HuH-7.5 (cell line): ENCODE data around the gene ABCC2.

Experiments used
- DNase-seq: peaks from one replicate; pipeline ENCODE4 v3.0.0; 2011; ENCODE audit warnings: low spot score

Gene ABCC2

DNA sequence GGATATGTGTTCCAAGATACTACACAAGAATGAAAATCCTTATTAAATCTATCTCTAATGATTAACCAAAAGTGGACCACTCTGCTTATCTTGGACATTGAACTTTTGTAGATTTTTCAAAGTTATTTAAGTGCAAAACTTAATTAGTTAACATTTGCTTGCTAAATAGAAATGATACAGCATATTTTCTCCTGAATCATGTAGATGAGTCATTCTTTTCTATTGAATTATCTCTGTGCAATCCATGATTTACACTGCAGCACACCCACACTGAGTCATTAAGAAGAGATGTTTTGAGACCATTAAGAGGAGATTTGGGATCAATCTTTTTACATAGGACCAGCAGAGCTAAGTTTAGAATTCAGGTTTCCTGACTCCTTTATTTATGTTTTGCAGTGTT, 6.6 kb upstream of the ABCC2 start:
- no peak for DNase-seq

DNA sequence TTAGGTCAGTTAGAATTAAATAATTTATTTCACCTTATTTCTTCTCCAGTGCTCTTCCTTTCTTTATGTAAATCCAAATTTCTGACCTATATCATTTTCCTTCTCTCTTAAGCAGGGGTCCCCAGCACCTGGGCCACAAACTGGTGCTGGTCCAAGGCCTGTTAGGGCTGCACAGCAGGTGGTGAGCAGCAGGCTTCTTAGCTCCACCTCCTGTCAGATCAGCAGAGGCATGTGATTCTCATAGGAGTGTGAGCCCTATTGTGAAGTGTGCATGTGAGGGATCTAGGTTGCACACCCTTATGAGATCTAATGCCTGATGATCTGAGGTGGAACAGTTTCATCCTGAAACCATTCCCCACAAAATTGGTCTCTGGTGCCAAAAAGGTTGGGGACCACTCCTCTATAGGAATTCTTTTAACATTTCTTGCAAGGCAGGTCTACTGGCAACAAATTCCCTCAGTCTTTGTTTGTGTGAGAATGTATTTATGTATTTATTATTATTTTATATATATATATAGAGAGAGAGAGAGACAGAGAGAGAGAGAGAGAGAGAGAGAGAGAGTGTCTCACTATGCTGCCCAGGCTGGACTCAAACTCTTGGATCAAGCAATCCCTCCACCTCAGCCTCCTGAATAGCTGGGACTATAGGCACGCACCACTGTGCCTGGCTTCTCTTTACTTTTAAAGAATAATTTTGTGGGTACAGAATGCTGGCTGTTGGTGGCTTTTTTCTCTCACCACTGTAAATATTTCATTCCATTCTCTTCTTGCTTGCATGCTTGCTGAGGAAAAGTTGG, 4.3 kb upstream of the ABCC2 start:
- DNase-seq, result no peak

DNA sequence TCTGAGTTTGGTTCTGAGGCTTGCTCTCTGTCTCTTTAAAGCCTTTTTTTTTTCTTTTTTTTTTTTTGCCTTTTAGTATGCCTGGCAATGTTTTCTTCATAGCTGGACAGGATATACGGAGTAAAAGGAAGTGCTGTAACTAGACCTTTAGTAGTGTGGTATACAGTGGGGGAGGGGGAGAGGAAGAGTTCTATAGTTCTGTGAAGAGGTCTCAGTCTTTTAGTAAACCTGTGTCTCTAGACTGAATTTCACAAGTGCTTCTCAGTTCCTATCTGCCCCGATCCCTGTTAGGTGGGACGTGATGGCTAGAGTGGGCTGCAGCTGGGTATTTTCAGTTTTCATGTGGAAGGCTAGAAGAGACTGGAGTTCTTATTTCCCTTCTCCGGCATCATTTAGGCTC, 3.1 kb upstream of the ABCC2 start:
- no peak for DNase-seq

DNA sequence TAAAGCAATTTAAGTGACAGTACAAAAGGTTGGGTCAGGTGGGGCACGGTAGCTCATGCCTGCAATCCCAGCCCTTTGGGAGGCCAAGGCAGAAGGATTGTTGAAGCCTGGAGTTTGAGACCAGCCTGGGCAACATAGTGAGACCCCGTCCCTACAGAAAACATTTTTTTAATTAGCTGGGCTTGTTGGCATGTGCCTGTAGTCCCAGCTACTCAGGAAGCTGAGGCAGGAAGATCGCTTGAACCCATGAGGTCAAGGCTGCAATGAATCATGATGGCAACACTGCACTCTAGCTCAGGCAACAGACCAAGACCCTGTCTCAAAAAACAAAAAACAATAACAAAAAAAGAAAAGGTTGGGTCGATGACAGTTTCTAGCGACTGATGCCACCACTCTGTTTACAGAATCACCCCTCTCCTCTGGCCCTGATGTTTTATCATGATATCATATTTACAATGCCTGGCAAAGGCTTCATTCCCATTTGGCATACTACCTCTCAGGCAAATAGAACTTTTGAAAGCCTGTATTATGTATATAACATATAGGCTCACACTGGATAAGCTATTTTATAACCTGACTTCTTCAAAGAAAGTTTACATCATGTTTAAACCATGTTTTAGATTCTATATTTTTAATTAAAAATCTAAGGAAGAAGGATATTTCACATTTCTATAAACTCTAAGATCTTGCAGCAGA, 558 bp upstream of the ABCC2 start:
- no peak for DNase-seq

DNA sequence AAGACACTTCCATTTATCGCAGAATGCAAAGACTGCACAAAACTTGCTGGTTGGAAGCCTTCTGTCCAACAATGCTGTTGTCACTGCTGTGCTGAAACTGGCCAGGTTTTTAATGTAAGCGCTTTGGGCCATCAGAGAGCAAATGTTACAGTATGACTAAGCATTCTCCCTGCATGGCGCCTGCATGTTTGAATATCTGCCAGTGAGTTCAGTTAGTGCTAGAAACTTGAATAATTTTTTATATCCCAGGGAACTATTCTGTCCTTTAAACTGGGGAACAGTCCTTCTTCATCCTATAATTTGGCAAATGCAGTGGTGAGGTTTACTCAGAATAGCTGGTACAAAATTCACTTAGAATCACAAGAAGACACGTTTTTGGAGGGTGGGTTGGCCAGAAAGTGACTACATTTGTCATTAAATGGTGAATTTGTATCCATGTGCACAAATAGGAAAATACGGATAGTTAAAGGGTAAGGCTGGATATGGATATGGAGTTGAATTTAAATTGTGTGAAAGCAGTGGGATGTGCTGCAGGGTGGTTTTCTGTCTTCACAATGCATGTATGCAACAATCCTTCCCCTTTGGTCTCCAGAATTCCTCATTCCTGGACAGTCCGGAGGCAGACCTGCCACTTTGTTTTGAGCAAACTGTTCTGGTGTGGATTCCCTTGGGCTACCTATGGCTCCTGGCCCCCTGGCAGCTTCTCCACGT, 1.7 kb downstream of the ABCC2 start:
- no peak for DNase-seq

DNA sequence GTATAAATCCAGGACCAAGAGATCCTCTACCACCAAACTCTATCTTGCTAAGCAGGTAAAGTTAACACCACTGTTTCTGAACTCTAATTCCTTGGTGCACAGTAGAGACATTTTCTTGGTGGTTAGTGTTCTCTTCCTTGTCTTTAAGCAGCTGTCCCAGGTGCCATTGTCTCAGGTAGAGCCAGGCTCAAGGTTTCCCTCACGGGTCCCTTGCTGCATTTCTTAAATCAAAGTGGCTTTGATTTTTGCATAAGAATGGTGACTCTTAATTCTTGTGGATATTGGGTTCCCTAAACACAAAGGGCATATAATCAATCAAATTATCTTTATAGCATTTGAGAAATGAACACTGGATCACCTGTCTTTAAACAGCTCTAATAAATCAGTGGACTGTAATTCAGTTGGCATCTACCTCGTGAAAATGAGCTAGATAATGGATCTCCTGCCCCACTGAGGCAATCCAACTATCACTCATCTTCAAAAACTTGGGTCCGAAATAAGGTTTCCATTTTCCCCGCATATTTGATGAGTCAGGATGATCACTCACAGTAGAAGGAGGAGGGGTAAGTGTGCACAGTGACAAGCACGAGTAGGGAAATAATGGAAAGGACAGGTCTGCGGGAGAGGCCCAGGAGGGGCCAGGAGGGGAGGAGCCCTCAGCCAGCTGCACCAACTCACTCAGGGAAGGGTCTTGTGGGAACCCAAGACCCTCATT, 2.4 kb downstream of the ABCC2 start:
- DNase-seq, result no peak

DNA sequence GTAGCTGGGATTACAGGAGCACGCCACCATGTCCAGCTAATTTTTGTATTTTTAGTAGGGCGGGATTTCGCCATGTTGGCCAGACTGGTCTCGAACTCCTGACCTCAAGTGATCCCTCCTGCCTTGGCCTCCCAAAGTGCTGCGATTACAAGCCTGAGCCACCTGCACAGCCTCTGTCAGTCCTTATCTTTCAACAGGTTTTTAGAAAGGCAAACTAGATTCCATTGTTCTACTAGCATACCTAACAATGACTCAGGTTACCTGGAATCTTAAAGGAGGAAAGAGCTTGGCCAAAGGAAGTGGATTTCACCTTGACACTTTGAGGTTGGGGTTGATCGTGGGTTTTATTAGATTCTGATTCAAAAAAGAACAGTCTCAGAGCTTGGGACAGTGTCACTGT, 3.2 kb downstream of the ABCC2 start:
- no peak for DNase-seq

DNA sequence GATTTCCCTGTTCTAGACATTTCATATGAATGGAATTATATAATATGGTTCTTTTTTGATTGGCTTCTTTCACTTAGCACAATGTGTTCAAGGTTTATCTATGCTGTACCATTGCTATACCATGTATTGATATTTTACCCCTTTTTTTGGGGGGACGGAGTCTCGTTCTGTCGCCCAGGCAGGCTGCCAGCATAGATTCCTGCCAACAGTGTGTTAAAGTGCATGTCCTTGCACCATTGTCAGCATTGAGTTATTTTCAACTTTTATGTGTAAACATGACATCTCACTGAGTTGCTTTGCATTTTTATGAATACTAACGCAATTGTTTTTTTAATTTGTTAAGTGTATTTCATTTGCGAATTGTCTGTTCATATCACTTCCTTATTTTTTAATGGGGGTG, 4.9 kb downstream of the ABCC2 start:
- DNase-seq, result no peak

DNA sequence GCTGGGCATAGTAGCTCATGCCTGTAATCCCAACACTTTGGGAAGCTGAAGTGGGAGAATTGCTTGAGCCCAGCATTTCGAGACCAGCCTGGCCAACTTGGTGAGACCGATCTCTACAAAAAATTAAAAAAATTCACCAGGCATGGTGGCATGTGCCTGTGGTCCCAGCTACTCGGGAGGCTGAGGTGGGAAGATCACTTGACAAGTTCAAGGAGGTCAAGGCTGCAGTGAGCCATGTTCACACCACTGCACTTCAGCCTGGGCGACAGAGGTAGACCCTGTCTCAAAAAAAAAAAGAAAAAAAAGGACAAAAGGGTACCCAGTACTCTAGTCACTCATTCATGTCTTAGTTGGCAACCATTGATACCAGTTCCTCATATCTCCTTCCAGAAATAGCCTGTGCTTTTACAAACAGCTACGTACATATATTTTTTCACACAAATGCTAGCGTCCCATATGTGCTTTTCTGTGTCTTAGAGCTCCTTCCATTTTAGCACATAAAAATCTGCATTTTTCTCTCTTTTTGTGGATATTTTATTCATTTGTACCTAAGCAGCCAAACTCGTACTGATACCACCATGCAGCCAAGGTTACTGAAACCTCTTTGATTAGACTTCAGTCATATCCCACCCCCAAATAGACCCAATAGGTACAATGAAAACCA, 5.5 kb downstream of the ABCC2 start:
- no peak for DNase-seq

DNA sequence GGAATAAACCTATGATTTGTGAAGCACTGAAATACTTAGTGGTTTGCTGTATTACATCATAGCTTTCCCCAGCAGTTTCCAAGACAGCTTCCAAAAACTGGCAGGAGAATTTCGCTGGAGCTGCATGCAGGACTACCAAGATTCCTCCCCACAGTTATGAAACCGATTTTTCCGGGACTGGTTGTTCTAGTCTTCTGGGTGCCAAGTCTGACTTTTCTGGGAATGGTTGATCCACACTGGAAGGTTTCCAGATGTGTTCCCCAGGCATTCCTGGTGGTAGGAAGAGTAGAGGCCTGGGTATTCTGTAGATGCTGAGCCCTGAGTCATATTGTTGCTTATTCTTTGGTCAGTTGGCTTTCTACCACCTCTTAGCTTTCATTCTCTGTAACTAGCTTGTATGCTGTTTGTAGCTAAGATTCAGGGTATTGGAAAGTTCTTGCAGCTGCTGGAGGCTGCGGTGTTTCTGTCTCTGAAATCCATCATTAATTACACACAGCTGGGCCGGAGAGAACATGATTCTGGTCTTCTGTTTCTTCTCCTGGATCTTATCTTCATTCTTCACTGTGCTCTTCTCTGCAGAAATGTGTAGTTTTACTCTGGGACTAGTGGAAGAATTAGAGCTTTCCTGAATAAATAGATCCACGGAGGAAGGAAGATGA, 6.3 kb downstream of the ABCC2 start:
- no peak for DNase-seq

DNA sequence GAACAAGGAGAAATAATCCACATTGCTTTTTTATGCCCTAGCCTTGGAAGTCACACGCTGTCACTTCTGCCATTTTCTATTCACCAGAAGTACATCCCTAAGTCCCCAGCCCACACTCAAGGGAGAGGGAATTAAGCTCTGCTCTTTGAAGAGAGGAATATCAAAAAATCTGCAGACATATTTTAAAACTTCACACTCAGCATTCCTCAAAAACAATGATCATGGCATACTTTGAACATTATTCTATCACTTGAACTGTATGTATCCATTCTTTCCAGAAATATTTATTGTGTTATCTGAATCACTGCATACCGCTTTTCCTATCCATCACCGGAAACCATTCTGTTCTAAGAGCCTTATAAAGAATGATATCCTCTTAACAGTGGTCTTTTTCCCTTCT, 9.4 kb downstream of the ABCC2 start:
- DNase-seq, result no peak

DNA sequence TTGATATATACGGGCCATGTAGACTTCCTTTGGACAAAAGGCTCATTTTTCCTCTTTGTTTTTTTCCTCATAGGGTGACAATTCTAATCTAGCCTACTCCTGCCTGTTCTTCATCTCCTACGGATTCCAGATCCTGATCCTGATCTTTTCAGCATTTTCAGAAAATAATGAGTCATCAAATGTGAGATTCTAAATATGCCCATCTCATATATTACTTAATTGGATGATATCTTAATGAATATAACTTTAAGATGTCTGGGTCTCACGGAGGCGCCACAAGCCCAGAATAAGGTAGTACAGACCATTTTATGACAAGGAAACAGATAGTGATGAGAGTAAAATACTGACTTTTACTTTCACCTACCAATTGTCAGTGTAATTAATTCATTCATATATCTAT, 11.4 kb downstream of the ABCC2 start:
- DNase-seq, result no peak

DNA sequence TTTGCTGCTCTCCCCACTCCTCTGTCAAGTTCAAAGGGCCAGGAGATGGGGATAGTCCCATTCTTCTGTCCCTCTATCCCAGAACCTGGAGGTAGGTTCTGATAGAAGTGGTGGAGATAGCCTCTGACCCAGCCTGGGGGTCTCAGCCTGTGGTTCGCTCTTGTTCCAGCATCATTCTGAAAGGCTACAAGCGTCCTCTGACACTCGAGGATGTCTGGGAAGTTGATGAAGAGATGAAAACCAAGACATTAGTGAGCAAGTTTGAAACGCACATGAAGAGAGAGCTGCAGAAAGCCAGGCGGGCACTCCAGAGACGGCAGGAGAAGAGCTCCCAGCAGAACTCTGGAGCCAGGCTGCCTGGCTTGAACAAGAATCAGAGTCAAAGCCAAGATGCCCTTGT, 14.5 kb downstream of the ABCC2 start:
- no peak for DNase-seq

DNA sequence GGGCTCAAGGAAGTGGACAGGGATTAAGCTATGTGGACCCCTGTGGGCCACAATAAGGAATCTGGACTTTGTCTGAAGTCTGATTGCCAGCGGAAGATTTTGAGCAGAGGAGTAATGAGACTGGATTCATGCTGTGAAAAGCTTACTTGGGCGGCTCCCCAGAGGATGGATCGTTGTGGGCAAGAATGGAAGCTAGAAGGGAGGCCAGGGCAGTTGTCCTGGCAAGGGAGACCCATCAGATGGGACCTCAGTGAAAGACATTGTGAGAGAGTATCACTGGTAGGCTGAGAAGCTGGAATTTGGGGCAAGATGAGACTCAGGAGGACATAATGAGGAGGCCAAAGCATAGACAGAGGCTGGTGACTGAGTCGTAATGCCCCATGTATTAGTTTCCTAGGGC, 15.6 kb downstream of the ABCC2 start:
- no peak for DNase-seq

DNA sequence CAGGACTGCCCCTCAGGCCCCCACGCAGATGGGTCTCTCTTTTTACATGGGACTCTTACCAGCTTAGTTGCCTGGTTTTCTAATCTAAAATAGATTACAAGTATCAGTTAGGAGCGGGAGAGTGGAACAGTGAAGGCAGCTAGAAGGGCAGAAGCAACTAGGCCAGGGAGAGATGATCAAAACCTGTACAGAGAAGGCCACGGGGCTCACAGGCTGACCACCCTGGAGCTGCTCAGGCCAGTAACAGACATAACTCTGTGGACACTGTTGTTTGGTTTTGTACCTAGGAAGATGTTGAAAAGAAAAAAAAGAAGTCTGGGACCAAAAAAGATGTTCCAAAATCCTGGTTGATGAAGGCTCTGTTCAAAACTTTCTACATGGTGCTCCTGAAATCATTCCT, 16.5 kb downstream of the ABCC2 start:
- DNase-seq, result no peak

DNA sequence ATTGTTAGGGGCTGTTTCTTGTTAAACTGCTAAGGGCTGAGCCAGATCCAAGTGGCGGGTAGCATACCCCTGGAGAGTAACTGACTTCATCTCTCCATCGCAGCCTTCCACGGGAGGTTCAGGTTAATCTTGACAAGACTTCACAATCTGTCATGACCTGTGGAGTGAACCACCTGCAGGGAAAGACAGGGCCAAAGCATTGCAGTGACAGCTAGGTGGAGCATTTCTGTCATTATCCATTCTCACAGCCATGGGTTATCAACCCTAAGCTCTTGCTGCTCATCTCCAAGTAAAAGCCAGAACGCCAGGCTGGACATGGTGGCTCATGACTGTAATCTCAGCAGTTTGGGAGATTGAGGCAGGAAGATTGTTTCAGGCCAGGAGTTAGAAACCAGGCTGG, 17.2 kb downstream of the ABCC2 start:
- no peak for DNase-seq

DNA sequence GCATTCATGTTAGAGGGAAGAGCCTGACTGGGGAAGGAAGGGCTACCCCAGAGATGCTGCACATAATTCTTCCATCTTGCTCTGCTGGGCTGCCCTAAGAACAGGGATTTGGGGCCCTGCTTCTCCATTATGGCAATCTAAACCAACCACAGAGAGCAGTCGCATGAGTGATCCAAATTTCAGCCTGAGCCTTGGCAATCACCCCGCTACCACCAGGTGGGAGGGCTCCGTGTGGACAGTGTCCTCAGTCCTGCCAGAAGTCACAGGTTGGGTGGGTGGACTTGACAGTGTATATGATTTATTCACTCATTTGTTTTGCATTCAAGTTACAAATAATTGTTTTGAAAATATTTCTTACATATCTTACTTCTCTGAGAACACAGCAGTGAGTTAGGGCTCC, 22.0 kb downstream of the ABCC2 start:
- no peak for DNase-seq

DNA sequence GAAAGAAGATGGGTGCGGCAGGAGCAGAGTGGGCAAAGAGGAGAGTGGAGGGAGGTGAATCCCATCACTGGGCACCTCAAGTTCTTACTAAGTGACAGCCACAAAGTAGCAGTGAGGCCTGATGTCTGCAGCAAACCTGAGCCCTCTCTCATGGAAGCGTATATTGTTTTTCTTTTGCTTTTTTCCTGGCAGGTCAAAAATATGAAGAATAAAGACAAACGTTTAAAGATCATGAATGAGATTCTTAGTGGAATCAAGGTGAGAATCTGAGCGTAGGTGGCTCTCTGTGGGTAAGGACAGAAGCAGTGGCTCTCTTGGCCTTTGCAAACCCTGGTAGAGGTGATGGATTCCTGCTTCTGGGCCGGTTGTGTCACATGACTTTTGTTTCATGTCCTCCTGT, 22.8 kb downstream of the ABCC2 start:
- DNase-seq, result no peak

DNA sequence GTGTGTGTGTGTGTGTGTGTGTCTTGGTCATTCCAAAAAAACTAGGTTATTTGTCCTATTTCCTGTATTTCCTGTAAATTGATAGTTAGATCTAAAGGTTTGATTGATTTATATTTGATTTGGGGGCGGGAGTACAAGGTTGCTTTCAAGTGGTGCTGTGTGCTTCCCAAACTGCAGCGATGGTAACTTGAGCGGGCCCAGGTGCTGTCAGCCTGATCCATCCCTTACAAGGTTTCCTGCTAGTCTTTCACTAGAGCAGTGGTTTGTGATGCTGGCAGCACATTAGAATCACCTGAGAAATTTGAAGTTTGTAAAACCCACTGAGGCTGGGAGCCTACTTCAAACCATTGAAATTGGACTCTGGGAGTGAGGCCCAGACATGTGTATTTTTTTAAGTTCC, 23.7 kb downstream of the ABCC2 start:
- DNase-seq, result no peak

DNA sequence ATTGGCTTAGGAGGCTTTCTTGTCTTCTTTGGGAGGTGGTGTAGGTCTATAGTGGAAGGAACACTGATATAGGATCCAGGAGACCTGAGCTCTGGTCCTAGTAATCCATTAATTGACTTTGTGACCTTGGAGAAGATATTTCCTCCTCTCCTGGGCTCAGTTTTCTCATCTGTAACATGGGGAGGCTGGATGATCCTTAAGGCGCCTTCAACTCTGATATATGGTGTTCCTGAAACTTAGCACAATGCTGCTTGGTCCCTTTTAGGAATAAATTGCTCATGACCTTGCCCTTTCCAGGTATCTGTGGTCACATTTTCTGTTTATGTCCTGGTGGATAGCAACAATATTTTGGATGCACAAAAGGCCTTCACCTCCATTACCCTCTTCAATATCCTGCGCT, 25.3 kb downstream of the ABCC2 start:
- no peak for DNase-seq

DNA sequence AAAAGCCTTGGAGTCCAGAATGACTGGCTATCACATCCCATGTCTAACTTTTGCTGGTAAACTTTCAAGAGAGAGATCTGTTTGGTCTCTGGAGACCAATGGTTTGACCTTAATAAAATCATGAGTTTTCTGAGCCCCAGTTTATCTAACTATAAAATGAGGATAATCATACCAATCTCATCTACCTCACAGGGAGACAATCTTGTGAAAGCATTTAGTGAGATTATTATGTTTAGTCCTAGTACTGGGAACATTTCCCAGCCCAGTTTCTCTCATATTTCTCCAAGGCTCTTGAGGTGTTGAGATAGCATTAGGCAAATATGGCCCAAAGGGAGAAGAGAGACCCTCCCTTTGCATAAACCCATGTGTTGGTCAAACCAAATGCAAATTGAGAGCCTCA, 25.8 kb downstream of the ABCC2 start:
- DNase-seq, result no peak

DNA sequence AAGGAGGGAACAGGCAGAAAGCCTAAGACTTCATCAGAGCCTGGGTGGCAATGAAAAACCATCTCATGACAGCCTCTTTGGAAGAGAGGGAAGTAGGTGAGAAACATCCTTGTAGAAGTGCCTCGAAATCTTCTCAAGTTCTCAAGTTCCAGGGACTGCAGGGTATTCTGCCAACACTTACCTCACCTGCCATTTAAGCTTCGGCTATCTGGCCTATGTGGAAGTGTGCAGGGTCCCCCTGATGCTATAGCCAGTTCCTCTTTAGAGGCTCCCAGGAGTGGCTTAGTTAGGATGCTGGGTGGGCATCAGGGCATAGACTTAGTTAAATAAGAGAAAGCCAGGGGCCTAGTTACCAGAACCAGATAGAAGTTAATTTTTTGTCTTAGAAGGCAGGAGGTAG, 27.0 kb downstream of the ABCC2 start:
- no peak for DNase-seq
